Fibroblast of lung (primary cell): Measurements from ENCODE around the gene LFNG. TPM values are rescaled to one million over a fixed set of nuclear protein-coding genes. Genes with fewer than 3 reads are reported as not detected.
A peak's percentile ranks its signal among the peaks of the same experiment; 100 is the strongest.

Experiments
- DNase-seq, 2 donors: peaks; one replicate each; pipeline versions ENCODE4 v3.0.0 to v3.0.0-alpha.2; 2010; ENCODE audit warnings: low read depth in 2 of 2
- H2AFZ ChIP-seq: 2 replicates; pipeline ENCODE4 v1.5.1; 2012; ENCODE audit warnings: low read length, control low read depth, inconsistent platforms
- H3K27ac ChIP-seq: 2 replicates; pipeline ENCODE4 v1.5.1; 2011; ENCODE audit warnings: low read length, control low read depth; ENCODE audit not compliant: insufficient read depth
- H3K27me3 ChIP-seq: 2 replicates; pipeline ENCODE4 v1.5.1; 2011; ENCODE audit warnings: mild to moderate bottlenecking, low read length; ENCODE audit not compliant: control insufficient read depth, insufficient read depth
- H3K36me3 ChIP-seq: 2 replicates; pipeline ENCODE4 v1.5.1; 2011; ENCODE audit warnings: low read length; ENCODE audit not compliant: control insufficient read depth, insufficient read depth
- H3K4me1 ChIP-seq: 2 replicates; pipeline ENCODE4 v1.5.1; 2011; ENCODE audit warnings: low read length; ENCODE audit not compliant: control insufficient read depth, insufficient read depth; ENCODE audit errors: extremely low read depth
- H3K4me2 ChIP-seq: 2 replicates; pipeline ENCODE4 v1.5.1; 2011; ENCODE audit warnings: low read length, control low read depth; ENCODE audit not compliant: insufficient read depth; ENCODE audit errors: extremely low read depth
- H3K4me3 ChIP-seq, 4 experiments: fragments of 200-600 bp in 1 of 4; sonication (generic) in 1 of 4; replicated peaks in 1 of 4; 2 replicates each; pipeline ENCODE4 v1.5.1; 2011 to 2016; ENCODE audit warnings: low read length in 4 of 4, low read depth in 3 of 4, mild to moderate bottlenecking in 3 of 4, control low read depth in 2 of 4, inconsistent platforms in 1 of 4, mixed read lengths in 1 of 4; ENCODE audit not compliant: insufficient read depth in 1 of 4; ENCODE audit errors: control extremely low read depth in 1 of 4
- H3K79me2 ChIP-seq: 2 replicates; pipeline ENCODE4 v1.5.1; 2012; ENCODE audit warnings: mild to moderate bottlenecking, low read length, inconsistent platforms; ENCODE audit not compliant: control insufficient read depth, insufficient read depth
- H3K9ac ChIP-seq: 2 replicates; pipeline ENCODE4 v1.5.1; 2011; ENCODE audit warnings: mild to moderate bottlenecking, low read length, control low read depth; ENCODE audit not compliant: insufficient read depth
- H3K9me3 ChIP-seq: 2 replicates; pipeline ENCODE4 v1.5.1; 2012; ENCODE audit warnings: low read depth, low read length; ENCODE audit not compliant: control insufficient read depth, insufficient read depth
- H4K20me1 ChIP-seq: 2 replicates; pipeline ENCODE4 v1.5.1; 2011; ENCODE audit warnings: low read length; ENCODE audit not compliant: control insufficient read depth, insufficient read depth; ENCODE audit errors: extremely low read depth
- EZH2 ChIP-seq: IDR thresholded peaks from 2 replicates; pipeline ENCODE4 v1.5.1; 2012; ENCODE audit warnings: low read length, control low read depth, mild to moderate bottlenecking; ENCODE audit errors: missing control alignments
- polyA plus RNA-seq, 2 donors: library from polyadenylated mRNA; depleted of rRNA in 1 of 2; stranded (reverse) in 1 of 2; unstranded in 1 of 2; fragments of >200 nt; gene quantifications; 2 replicates each; pipeline ENCODE4 v1.2.1, GENCODE V29; 2011 to 2012; ENCODE audit warnings: missing spikeins in 1 of 2
- total RNA-seq: library from RNA; depleted of rRNA; stranded (reverse); fragments of >200 nt; gene quantifications from 2 replicates; pipeline ENCODE4 v1.2.1, GENCODE V29; 2014
- TF ChIP-seq, protein P1 (sequence below), 2 donors: IDR thresholded peaks in 1 of 2; conservative IDR thresholded peaks in 1 of 2; 1 replicate in 1 of 2; 2 replicates in 1 of 2; pipeline ENCODE4 v1.5.1; 2011 to 2012; ENCODE audit warnings: low read length in 2 of 2, control low read depth in 1 of 2, inconsistent platforms in 1 of 2, low read depth in 1 of 2, mild to moderate bottlenecking in 1 of 2

Gene LFNG
- total and polyA plus RNA-seq, 2 donors (not counting 1 experiment from before 2014, with no cell fraction given) = 0.33 to 3.5 TPM

DNA sequence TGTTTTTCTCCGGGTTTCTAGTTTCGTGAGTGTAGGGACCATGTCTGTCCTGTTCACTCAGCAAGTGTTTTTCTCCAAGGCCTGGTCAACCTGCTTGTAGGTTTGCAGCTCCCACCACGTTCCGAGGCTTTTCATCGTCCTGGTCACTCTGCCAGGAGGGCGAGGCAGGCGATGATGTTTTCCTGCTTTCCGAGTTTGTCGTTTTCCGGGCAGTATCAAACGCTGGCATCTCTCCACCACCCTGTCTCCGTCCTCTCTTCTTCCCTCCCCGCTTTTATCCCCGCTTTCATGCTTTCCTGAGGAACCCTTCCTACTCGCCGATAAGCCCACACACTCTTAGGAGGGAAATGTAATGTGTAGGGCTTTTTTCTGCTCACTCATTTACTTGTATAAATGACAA lies 50.4 kb downstream of the LFNG start:
- no peaks in the 10 kb centered on the region for H4K20me1 ChIP-seq
- H3K27me3 ChIP-seq = no peaks in the 10 kb centered on the region
- H3K4me3 ChIP-seq = no peak overlapping the region
- no peaks in the 10 kb centered on the region for H3K79me2 ChIP-seq
- no peak overlapping the region for H3K4me2 ChIP-seq
- H3K9me3 ChIP-seq = no peaks in the 10 kb centered on the region
- no peak overlapping the region for H3K27ac ChIP-seq
- no peak overlapping the region for H2AFZ ChIP-seq
- H3K4me1 ChIP-seq = peaks cover 7% of the 10 kb centered on the region
- H3K36me3 ChIP-seq = peaks cover 2% of the 10 kb centered on the region
- DNase-seq = no peak
- TF ChIP-seq, protein P1, sequence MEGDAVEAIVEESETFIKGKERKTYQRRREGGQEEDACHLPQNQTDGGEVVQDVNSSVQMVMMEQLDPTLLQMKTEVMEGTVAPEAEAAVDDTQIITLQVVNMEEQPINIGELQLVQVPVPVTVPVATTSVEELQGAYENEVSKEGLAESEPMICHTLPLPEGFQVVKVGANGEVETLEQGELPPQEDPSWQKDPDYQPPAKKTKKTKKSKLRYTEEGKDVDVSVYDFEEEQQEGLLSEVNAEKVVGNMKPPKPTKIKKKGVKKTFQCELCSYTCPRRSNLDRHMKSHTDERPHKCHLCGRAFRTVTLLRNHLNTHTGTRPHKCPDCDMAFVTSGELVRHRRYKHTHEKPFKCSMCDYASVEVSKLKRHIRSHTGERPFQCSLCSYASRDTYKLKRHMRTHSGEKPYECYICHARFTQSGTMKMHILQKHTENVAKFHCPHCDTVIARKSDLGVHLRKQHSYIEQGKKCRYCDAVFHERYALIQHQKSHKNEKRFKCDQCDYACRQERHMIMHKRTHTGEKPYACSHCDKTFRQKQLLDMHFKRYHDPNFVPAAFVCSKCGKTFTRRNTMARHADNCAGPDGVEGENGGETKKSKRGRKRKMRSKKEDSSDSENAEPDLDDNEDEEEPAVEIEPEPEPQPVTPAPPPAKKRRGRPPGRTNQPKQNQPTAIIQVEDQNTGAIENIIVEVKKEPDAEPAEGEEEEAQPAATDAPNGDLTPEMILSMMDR (conservative IDR thresholded peaks at IDR 0.05 in 1 of 2, IDR thresholded peaks at IDR 0.05 in 1 of 2; ENCODE audit: low read depth in 1 of 2, low read length in 2 of 2) = no peak
- no peak for TF ChIP-seq EZH2
- H3K9ac ChIP-seq = no peak overlapping the region

DNA sequence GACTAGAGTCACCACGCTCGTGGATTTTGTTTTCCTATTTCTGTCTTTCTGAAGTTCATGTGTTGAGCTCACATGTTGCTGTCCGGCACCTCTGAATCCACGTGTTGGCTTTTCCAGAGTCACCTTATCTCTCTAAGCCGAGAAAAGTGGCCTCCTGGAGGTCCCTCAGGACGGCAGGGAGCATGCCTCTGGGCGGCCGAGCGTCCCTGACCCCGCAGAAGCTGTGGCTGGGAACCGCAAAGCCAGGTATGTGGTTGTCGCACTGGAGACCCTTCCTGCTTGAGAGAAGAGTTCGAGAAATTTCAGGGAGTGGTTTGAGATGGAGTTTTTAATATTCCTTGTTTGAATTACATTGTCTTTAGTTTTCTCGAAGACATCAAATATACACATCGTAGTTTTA lies 51.8 kb downstream of the LFNG start:
- Histone ChIP-seq H3K79me2 (no peaks in the 10 kb centered on the region), H3K9ac (no peak overlapping the region), H3K36me3 (peaks cover 2% of the 10 kb centered on the region), H3K27ac (no peak overlapping the region), H4K20me1 (no peaks in the 10 kb centered on the region), H3K27me3 (no peaks in the 10 kb centered on the region), H3K9me3 (no peaks in the 10 kb centered on the region), H3K4me2 (no peak overlapping the region), H3K4me1 (peaks cover 5% of the 10 kb centered on the region), H2AFZ (no peak overlapping the region), H3K4me3 (no peak overlapping the region)
- TF ChIP-seq, protein P1 (conservative IDR thresholded peaks at IDR 0.05 in 1 of 2, IDR thresholded peaks at IDR 0.05 in 1 of 2; ENCODE audit: low read depth in 1 of 2, low read length in 2 of 2) = no peak
- TF ChIP-seq EZH2 = no peak
- DNase-seq = no peak

DNA sequence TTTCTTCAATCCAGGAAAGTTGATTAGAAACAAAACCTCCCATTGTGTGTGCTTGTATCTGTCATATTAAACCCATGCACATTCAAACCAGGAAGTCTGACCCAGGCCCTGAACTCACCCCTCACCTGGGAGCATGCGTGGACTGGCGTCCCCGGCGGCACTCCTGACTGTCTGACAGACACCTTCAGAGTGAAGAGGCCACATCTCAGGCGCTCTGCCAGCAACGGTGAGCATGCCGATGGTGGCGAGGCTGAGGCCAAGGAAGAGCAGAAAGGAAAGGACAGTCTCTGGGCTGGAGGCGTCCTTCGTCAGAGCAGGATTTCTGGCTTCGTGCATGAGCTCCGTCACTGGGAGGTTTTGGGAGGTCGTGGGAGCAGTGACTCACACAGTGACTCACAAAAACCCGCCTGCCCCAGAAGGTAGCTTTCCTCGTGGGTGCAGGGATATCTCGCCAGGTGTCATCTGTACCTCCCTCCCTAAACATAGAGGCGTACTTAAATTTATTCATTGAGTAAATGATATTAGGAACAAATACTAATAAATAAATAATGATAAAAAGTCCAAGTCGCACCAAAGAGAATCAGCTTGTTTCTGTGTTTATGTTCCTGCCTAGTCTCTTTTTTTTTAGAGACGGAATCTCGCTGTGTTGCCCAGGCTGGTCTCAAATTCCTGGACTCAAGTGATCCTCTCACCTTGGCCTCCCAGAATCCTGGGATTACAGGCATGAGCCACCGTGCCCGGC lies 52.7 kb downstream of the LFNG start:
- Histone ChIP-seq H4K20me1 (no peaks in the 10 kb centered on the region), H3K27ac (no peak overlapping the region), H3K4me1 (peaks cover 2% of the 10 kb centered on the region), H3K4me3 (no peak overlapping the region), H3K27me3 (no peaks in the 10 kb centered on the region), H3K36me3 (peaks cover 2% of the 10 kb centered on the region), H2AFZ (no peak overlapping the region), H3K9ac (no peak overlapping the region), H3K9me3 (no peaks in the 10 kb centered on the region), H3K79me2 (no peaks in the 10 kb centered on the region), H3K4me2 (no peak overlapping the region)
- TF ChIP-seq, protein P1 (conservative IDR thresholded peaks at IDR 0.05 in 1 of 2, IDR thresholded peaks at IDR 0.05 in 1 of 2; ENCODE audit: low read depth in 1 of 2, low read length in 2 of 2) = no peak
- no peak for TF ChIP-seq EZH2
- DNase-seq = peak; percentile 57 to 81
